Esophagus muscularis mucosa (tissue), 3 donors: Measurements from ENCODE around the gene PDIA6.

Source experiments
- CTCF ChIP-seq, 3 experiments: fragments of 200-600 bp in 2 of 3; fragments of 450-650 bp in 1 of 3; sonication (generic) in 2 of 3; IDR thresholded peaks; one replicate each; pipeline ENCODE4 v1.5.1; 2017 to 2019; ENCODE audit warnings: antibody characterized with exemption in 3 of 3, mild to moderate bottlenecking in 2 of 3, moderate library complexity in 1 of 3
- POLR2A ChIP-seq: fragments of 450-650 bp; IDR thresholded peaks from one replicate; pipeline ENCODE4 v1.6.1; 2017; ENCODE audit warnings: antibody characterized with exemption, moderate library complexity, mild to moderate bottlenecking, low read depth
- POLR2AphosphoS5 ChIP-seq, 2 donors: sonication (generic); formaldehyde crosslinking; IDR thresholded peaks; one replicate each; pipeline ENCODE4 v1.6.1; 2017; ENCODE audit warnings: antibody characterized with exemption in 2 of 2

GRCh38 chr2:10796703-10797102 is 15.9 kb downstream of the PDIA6 start:
- TF ChIP-seq CTCF (IDR thresholded peaks at IDR 0.05) (no peak), POLR2AphosphoS5 (IDR thresholded peaks at IDR 0.05) (no peak), POLR2A (no peak)
